ENCODE results near the gene TELO2. TPM values are rescaled to one million over a fixed set of nuclear protein-coding genes. Genes with fewer than 3 reads are reported as not detected.

TELO2 gene
- polyA plus RNA-seq, 3 donors = 7.3 to 58.1 (median 11.4) TPM

DNA sequence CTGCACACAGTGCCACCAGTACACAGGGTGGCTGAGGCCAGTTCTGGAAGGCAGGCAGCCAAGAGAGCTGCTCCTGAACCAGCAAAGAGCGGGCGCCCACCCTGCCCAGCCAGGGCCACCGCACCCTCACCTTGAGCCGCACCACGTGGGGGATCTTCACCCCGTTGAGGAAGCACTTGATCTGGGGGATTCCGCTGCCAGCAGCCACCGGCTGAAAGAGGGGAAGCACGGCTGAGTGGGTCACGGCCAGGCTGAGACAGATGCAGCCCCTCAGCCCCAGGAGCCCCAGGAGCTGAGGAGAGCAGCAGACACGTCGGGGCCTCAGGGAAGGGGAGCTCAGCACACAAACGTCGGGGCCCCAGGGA, 34.2 kb upstream of the TELO2 start:
- Histone ChIP-seq H3K9me3 (replicated peaks in 1 of 2; ENCODE audit: control insufficient read depth in 1 of 2, insufficient read depth in 1 of 2, low read length in 2 of 2) (no peaks in the 10 kb centered on the region), H3K36me3 (replicated peaks in 1 of 2; ENCODE audit: control insufficient read depth in 1 of 2, insufficient read depth in 2 of 2, low read length in 2 of 2) (peaks cover 76 to 96% of the 10 kb centered on the region in 2 donors), H3K4me2 (replicated peaks; ENCODE audit: extremely low read depth, low read length, poor library complexity, severe bottlenecking) (no peak overlapping the region), H4K20me1 (ENCODE audit: insufficient read depth, low read length) (peaks cover 76% of the 10 kb centered on the region), H3K4me3 (replicated peaks in 1 of 3; ENCODE audit: low read depth in 2 of 3, low read length in 3 of 3) (no peak overlapping the region), H2AFZ (ENCODE audit: insufficient read depth, low read depth, low read length, poor library complexity, severe bottlenecking) (no peak overlapping the region), H3K79me2 (ENCODE audit: insufficient read depth, low read length) (peaks cover 36% of the 10 kb centered on the region), H3K27ac (ENCODE audit: low read depth in 1 of 2, low read length in 2 of 2) (no peak overlapping the region), H3K27me3 (ENCODE audit: control insufficient read depth in 2 of 2, insufficient read depth in 2 of 2, low read length in 2 of 2) (no peaks in the 10 kb centered on the region), H3K9ac (ENCODE audit: insufficient read depth, low read length, poor library complexity, severe bottlenecking) (no peak overlapping the region), H3K4me1 (ENCODE audit: control insufficient read depth in 1 of 2, insufficient read depth in 2 of 2, low read length in 2 of 2) (no peaks in the 10 kb centered on the region)
- DNase-seq = peak in 1 of 3 donors; percentile 25
- Mint-ChIP-seq H3K27ac (peak overlapping the region in 4 of 7 donors; percentile 13 to 86 (median 62)), H3K4me3 (no peak overlapping the region), H3K27me3 (ENCODE audit: low read depth in 3 of 3) (peaks cover 0 to 2% (median 0%) of the 10 kb centered on the region in 3 donors), H3K36me3 (peaks cover 61 to 88% of the 10 kb centered on the region in 2 donors), H3K4me1 (no peaks in the 10 kb centered on the region), H3K9me3 (no peaks in the 10 kb centered on the region)
- 60% methylated on average over 14 of the region's 14 CpGs for WGBS (ENCODE audit: insufficient coverage)
- intact Hi-C loops (cut with micrococcal nuclease) = loop anchor here in 1 of 2 donors (10.0 kb wide), 1 partner anchor 46 kb away; no protein-coding TSS in a partner anchor
- TF ChIP-seq, protein P1, sequence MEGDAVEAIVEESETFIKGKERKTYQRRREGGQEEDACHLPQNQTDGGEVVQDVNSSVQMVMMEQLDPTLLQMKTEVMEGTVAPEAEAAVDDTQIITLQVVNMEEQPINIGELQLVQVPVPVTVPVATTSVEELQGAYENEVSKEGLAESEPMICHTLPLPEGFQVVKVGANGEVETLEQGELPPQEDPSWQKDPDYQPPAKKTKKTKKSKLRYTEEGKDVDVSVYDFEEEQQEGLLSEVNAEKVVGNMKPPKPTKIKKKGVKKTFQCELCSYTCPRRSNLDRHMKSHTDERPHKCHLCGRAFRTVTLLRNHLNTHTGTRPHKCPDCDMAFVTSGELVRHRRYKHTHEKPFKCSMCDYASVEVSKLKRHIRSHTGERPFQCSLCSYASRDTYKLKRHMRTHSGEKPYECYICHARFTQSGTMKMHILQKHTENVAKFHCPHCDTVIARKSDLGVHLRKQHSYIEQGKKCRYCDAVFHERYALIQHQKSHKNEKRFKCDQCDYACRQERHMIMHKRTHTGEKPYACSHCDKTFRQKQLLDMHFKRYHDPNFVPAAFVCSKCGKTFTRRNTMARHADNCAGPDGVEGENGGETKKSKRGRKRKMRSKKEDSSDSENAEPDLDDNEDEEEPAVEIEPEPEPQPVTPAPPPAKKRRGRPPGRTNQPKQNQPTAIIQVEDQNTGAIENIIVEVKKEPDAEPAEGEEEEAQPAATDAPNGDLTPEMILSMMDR (IDR thresholded peaks at IDR 0.05) = no peak

DNA sequence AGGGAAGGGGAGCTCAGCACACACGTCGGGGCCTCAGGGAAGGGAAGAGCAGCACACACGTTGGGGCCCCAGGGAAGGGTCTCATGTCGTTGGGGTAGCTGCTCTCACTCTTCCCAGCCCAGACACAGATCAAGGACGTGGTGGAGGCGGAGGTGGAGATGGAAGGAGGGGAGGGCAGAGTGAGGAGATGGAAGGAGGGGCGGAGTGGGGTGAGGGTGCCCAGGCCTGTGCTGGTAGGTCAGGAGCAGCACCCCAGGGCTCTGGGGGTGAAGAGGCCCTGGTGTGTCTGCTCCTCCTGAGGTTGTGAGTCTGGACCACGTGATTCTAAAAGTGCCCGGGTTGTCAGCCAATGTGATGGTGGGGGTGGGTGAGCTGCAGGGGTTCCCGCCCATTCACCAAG, 33.2 kb upstream of the TELO2 start:
- Histone ChIP-seq H3K36me3 (replicated peaks in 1 of 2; ENCODE audit: control insufficient read depth in 1 of 2, insufficient read depth in 2 of 2, low read length in 2 of 2) (peaks cover 75 to 96% of the 10 kb centered on the region in 2 donors), H3K4me1 (ENCODE audit: control insufficient read depth in 1 of 2, insufficient read depth in 2 of 2, low read length in 2 of 2) (no peaks in the 10 kb centered on the region), H3K4me3 (replicated peaks in 1 of 3; ENCODE audit: low read depth in 2 of 3, low read length in 3 of 3) (no peak overlapping the region), H3K79me2 (ENCODE audit: insufficient read depth, low read length) (peaks cover 46% of the 10 kb centered on the region), H3K9me3 (replicated peaks in 1 of 2; ENCODE audit: control insufficient read depth in 1 of 2, insufficient read depth in 1 of 2, low read length in 2 of 2) (no peaks in the 10 kb centered on the region), H3K4me2 (replicated peaks; ENCODE audit: extremely low read depth, low read length, poor library complexity, severe bottlenecking) (no peak overlapping the region), H2AFZ (ENCODE audit: insufficient read depth, low read depth, low read length, poor library complexity, severe bottlenecking) (no peak overlapping the region), H4K20me1 (ENCODE audit: insufficient read depth, low read length) (peaks cover 83% of the 10 kb centered on the region), H3K9ac (ENCODE audit: insufficient read depth, low read length, poor library complexity, severe bottlenecking) (no peak overlapping the region), H3K27ac (ENCODE audit: low read depth in 1 of 2, low read length in 2 of 2) (peak overlapping the region in 1 of 2 donors; percentile 31), H3K27me3 (ENCODE audit: control insufficient read depth in 2 of 2, insufficient read depth in 2 of 2, low read length in 2 of 2) (no peaks in the 10 kb centered on the region)
- H3K4me3 Mint-ChIP-seq = no peak overlapping the region
- H3K27me3 Mint-ChIP-seq (ENCODE audit: low read depth in 3 of 3) = peaks cover 0 to 3% (median 0%) of the 10 kb centered on the region in 3 donors
- peaks cover 62 to 90% of the 10 kb centered on the region in 2 donors for H3K36me3 Mint-ChIP-seq
- no peak for DNase-seq
- TF ChIP-seq, protein P1 (IDR thresholded peaks at IDR 0.05) = no peak
- no peaks in the 10 kb centered on the region for H3K4me1 Mint-ChIP-seq
- no peaks in the 10 kb centered on the region for H3K9me3 Mint-ChIP-seq
- 100% methylated on average over 1 of the region's 10 CpGs for WGBS (ENCODE audit: insufficient coverage)
- intact Hi-C loops (cut with micrococcal nuclease) = loop anchor here in 1 of 2 donors (10.0 kb wide), 1 partner anchor 45 kb away; no protein-coding TSS in a partner anchor
- H3K27ac Mint-ChIP-seq = peak overlapping the region in 3 of 7 donors; percentile 74 to 78 (median 78)

Data from CD14-positive monocyte (primary cell).